ENCODE results near the gene HAS3. TPM values are rescaled to one million over a fixed set of nuclear protein-coding genes. Genes with fewer than 3 reads are reported as not detected.

The HAS3 gene
- total RNA-seq, 1 experiment from 2014 or later = 100 TPM

- no peak for TF ChIP-seq CTCF (conservative IDR thresholded peaks at IDR 0.05)
- H3K56ac ChIP-seq (ENCODE audit: insufficient read length, low read depth, low read length) = no peak overlapping the region
- H2AK5ac ChIP-seq (ENCODE audit: insufficient read length, low read length) = no peak overlapping the region
- peaks cover 32 to 51% (median 43%) of the 10 kb centered on the region in 3 experiments for H3K36me3 Mint-ChIP-seq (ENCODE audit: insufficient read depth in 1 of 3, low read depth in 3 of 3)
- no peak overlapping the region for H3K4ac ChIP-seq (ENCODE audit: low read depth, low read length)
- H3K14ac ChIP-seq (ENCODE audit: insufficient read depth, low read length) = no peak overlapping the region
- H4K5ac ChIP-seq (ENCODE audit: insufficient read length, low read depth, low read length) = no peak overlapping the region
- H4K91ac ChIP-seq (ENCODE audit: insufficient read length, low read depth, low read length) = no peak overlapping the region
- no peak overlapping the region for H3K9ac ChIP-seq (ENCODE audit: extremely low read depth, insufficient read length, low read length)
- no peak overlapping the region for H2AFZ ChIP-seq (ENCODE audit: low read length)
- H3K27me3 ChIP-seq (ENCODE audit: insufficient read depth, low read length) = no peaks in the 10 kb centered on the region
- H3K23ac ChIP-seq (ENCODE audit: insufficient read length, low read depth, low read length) = no peak overlapping the region
- H4K20me1 ChIP-seq (ENCODE audit: control insufficient read depth, insufficient read depth, insufficient read length) = no peaks in the 10 kb centered on the region
- peaks cover 3% of the 10 kb centered on the region; the same call in 1 of the 2 replicates for H3K27me3 Mint-ChIP-seq (ENCODE audit: low read depth)
- H3K27ac ChIP-seq (ENCODE audit: insufficient read length, low read depth, low read length) = no peak overlapping the region
- DNase-seq = no peak
- H2BK120ac ChIP-seq (ENCODE audit: low read depth, low read length, poor library complexity, severe bottlenecking) = no peak overlapping the region
- peaks cover 0 to 3% of the 10 kb centered on the region in 2 experiments; a peak in 2 of 5 replicates for H3K9me3 Mint-ChIP-seq
- H3K4me1 Mint-ChIP-seq = peaks cover 32 to 39% of the 10 kb centered on the region in 2 experiments
- H2BK15ac ChIP-seq (ENCODE audit: low read depth, low read length) = no peak overlapping the region
- peak overlapping the region in 2 of 3 experiments; percentile 44 to 62; a peak in 2 of 7 replicates for H3K27ac Mint-ChIP-seq
- no peaks in the 10 kb centered on the region for H3K79me1 ChIP-seq (ENCODE audit: insufficient read depth, low read depth, low read length, poor library complexity, severe bottlenecking)
- H3K23me2 ChIP-seq (ENCODE audit: insufficient read length, low read depth, low read length, poor library complexity, severe bottlenecking) = peaks cover 19% of the 10 kb centered on the region
- H3K18ac ChIP-seq (ENCODE audit: insufficient read length, low read depth, low read length) = no peak overlapping the region
- H3K4me3 Mint-ChIP-seq = peak overlapping the region; percentile 86 to 94
- no peak overlapping the region for H2BK12ac ChIP-seq (ENCODE audit: insufficient read length, low read depth, low read length)
- H2BK5ac ChIP-seq (ENCODE audit: insufficient read length, low read length) = no peak overlapping the region
- peak overlapping the region; percentile 71 for H3K4me2 ChIP-seq (ENCODE audit: insufficient read depth, insufficient read length, low read length)
- peaks cover 7% of the 10 kb centered on the region; the same call in 1 of the 2 replicates for H3K4me1 ChIP-seq (ENCODE audit: insufficient read depth, low read length)
- H4K8ac ChIP-seq (replicated peaks; ENCODE audit: insufficient read length, low read depth, low read length) = no peak overlapping the region
- peaks cover 8% of the 10 kb centered on the region; the same call in 1 of the 2 replicates for H3K79me2 ChIP-seq (ENCODE audit: insufficient read depth, low read length)
- no peaks in the 10 kb centered on the region for H3K9me3 ChIP-seq (ENCODE audit: control insufficient read depth, low read depth, low read length)
- no peak overlapping the region for H3T11ph ChIP-seq (ENCODE audit: low read length)
- H2BK20ac ChIP-seq (ENCODE audit: low read depth, low read length, poor library complexity, severe bottlenecking) = no peak overlapping the region
- no CpG with 5 or more reads among the region's 4 CpGs for WGBS (ENCODE audit: extremely low coverage, insufficient read length, low lambda C conversion rate)
Observed at GRCh38 chr16:69108905-69109252, 3.4 kb downstream of the HAS3 start.

Measured in H9 (cell line).